Esophagus muscularis mucosa (tissue), 3 donors: ENCODE data around the gene WIF1.

Experiments used
- POLR2AphosphoS5 ChIP-seq, 2 donors: sonication (generic); formaldehyde crosslinking; IDR thresholded peaks; one replicate each; pipeline ENCODE4 v1.6.1; 2017; ENCODE audit warnings: antibody characterized with exemption in 2 of 2
- TF ChIP-seq, protein P1 (sequence below), 3 experiments: fragments of 200-600 bp in 2 of 3; fragments of 450-650 bp in 1 of 3; sonication (generic) in 2 of 3; IDR thresholded peaks; one replicate each; pipeline ENCODE4 v1.5.1; 2017 to 2019; ENCODE audit warnings: antibody characterized with exemption in 3 of 3, mild to moderate bottlenecking in 2 of 3, moderate library complexity in 1 of 3

DNA sequence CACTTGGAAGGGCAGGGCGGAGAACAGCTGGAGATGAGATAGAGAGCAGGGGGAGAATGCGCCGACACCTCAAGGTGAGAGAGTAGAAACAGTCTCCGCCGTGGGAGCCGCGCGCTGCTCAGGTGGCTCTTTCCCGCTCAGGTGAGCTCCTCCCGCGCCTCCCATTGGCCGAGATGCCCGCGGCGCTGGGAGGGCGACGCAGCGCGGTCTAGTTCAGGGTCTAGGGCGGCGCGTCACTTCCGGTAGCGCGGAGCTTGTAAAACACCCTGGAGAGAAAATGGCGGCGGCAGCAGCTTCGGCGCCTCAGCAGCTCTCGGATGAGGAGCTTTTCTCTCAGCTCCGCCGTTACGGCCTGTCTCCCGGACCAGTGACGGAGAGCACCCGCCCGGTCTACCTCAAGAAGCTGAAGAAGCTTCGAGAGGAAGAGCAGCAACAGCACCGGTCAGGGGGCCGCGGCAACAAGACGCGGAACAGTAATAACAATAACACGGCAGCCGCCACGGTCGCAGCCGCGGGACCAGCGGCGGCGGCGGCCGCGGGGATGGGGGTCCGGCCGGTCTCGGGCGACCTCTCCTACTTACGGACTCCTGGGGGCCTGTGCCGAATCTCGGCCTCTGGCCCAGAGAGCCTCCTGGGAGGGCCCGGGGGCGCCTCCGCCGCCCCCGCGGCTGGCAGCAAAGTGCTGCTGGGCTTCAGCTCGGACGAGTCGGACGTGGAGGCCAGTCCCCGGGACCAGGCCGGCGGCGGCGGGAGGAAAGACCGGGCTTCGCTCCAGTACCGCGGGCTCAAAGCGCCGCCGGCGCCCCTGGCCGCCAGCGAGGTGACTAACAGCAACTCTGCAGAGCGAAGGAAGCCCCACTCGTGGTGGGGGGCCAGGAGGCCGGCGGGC is 48.5 kb upstream of the WIF1 start, which contains the start of gene LEMD3:
- TF ChIP-seq, protein P1, sequence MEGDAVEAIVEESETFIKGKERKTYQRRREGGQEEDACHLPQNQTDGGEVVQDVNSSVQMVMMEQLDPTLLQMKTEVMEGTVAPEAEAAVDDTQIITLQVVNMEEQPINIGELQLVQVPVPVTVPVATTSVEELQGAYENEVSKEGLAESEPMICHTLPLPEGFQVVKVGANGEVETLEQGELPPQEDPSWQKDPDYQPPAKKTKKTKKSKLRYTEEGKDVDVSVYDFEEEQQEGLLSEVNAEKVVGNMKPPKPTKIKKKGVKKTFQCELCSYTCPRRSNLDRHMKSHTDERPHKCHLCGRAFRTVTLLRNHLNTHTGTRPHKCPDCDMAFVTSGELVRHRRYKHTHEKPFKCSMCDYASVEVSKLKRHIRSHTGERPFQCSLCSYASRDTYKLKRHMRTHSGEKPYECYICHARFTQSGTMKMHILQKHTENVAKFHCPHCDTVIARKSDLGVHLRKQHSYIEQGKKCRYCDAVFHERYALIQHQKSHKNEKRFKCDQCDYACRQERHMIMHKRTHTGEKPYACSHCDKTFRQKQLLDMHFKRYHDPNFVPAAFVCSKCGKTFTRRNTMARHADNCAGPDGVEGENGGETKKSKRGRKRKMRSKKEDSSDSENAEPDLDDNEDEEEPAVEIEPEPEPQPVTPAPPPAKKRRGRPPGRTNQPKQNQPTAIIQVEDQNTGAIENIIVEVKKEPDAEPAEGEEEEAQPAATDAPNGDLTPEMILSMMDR (IDR thresholded peaks at IDR 0.05) = peak in 1 of 3 experiments; percentile 18
- TF ChIP-seq POLR2AphosphoS5 (IDR thresholded peaks at IDR 0.05) = peak; percentile 93 to 94
